ENCODE measurements around the gene SPDYE3. TPM values are rescaled to one million over a fixed set of nuclear protein-coding genes. Genes with fewer than 3 reads are reported as not detected.
"Not testable (repeated sequence)": the region's sequence is repeated elsewhere in the genome, so short reads cannot be mapped to it uniquely, and the experiment has no call there.

SPDYE3 gene
- total RNA-seq, 1 experiment from 2014 or later = not detected

DNA sequence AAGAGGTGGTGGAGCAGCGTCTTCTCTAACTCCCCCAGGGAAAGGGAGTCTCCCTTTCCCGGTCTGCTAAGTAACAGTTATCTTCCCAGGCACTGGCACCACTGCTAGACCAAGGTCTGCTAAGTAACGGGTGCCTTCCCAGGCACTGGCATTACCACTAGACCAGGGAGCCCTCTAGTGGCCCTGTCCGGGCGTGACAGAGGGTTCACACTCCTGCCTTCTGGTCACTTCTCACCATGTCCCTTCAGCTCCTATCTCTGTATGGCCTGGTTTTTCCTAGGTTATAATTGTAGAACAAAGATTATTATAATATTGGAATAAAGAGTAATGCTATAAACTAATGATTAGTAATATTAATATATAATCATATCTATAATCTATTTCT is 37.8 kb downstream of the SPDYE3 start:
- H3K27me3 Mint-ChIP-seq (ENCODE audit: low read depth); H3T11ph ChIP-seq (ENCODE audit: low read length); H3K79me1 ChIP-seq (ENCODE audit: insufficient read depth, low read depth, low read length, poor library complexity, severe bottlenecking); H3K27ac Mint-ChIP-seq; H3K4me2 ChIP-seq (ENCODE audit: insufficient read depth, insufficient read length, low read length); H3K9me3 Mint-ChIP-seq; H2AFZ ChIP-seq (ENCODE audit: low read length); H2BK5ac ChIP-seq (ENCODE audit: insufficient read length, low read length); H2BK15ac ChIP-seq (ENCODE audit: low read depth, low read length); H3K9ac ChIP-seq (ENCODE audit: extremely low read depth, insufficient read length, low read length); H4K20me1 ChIP-seq (ENCODE audit: control insufficient read depth, insufficient read depth, insufficient read length); H2BK20ac ChIP-seq (ENCODE audit: low read depth, low read length, poor library complexity, severe bottlenecking); H3K23me2 ChIP-seq (ENCODE audit: insufficient read length, low read depth, low read length, poor library complexity, severe bottlenecking); H2AK5ac ChIP-seq (ENCODE audit: insufficient read length, low read length); H3K27ac ChIP-seq (ENCODE audit: insufficient read length, low read depth, low read length); H4K5ac ChIP-seq (ENCODE audit: insufficient read length, low read depth, low read length); H3K18ac ChIP-seq (ENCODE audit: insufficient read length, low read depth, low read length); H3K4me3 Mint-ChIP-seq; H3K56ac ChIP-seq (ENCODE audit: insufficient read length, low read depth, low read length); H3K23ac ChIP-seq (ENCODE audit: insufficient read length, low read depth, low read length); H2BK120ac ChIP-seq (ENCODE audit: low read depth, low read length, poor library complexity, severe bottlenecking); H3K4ac ChIP-seq (ENCODE audit: low read depth, low read length); H3K4me1 Mint-ChIP-seq; H3K79me2 ChIP-seq (ENCODE audit: insufficient read depth, low read length); H3K27me3 ChIP-seq (ENCODE audit: insufficient read depth, low read length); H2BK12ac ChIP-seq (ENCODE audit: insufficient read length, low read depth, low read length); H4K8ac ChIP-seq (replicated peaks; ENCODE audit: insufficient read length, low read depth, low read length); H3K9me3 ChIP-seq (ENCODE audit: control insufficient read depth, low read depth, low read length); H3K4me1 ChIP-seq (ENCODE audit: insufficient read depth, low read length); H3K14ac ChIP-seq (ENCODE audit: insufficient read depth, low read length); H4K91ac ChIP-seq (ENCODE audit: insufficient read length, low read depth, low read length): not testable (repeated sequence)
- TF ChIP-seq, protein P1, sequence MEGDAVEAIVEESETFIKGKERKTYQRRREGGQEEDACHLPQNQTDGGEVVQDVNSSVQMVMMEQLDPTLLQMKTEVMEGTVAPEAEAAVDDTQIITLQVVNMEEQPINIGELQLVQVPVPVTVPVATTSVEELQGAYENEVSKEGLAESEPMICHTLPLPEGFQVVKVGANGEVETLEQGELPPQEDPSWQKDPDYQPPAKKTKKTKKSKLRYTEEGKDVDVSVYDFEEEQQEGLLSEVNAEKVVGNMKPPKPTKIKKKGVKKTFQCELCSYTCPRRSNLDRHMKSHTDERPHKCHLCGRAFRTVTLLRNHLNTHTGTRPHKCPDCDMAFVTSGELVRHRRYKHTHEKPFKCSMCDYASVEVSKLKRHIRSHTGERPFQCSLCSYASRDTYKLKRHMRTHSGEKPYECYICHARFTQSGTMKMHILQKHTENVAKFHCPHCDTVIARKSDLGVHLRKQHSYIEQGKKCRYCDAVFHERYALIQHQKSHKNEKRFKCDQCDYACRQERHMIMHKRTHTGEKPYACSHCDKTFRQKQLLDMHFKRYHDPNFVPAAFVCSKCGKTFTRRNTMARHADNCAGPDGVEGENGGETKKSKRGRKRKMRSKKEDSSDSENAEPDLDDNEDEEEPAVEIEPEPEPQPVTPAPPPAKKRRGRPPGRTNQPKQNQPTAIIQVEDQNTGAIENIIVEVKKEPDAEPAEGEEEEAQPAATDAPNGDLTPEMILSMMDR (conservative IDR thresholded peaks at IDR 0.05) = peak; percentile 65
- DNase-seq = peak; percentile 53
- H3K36me3 Mint-ChIP-seq (ENCODE audit: insufficient read depth in 1 of 3, low read depth in 3 of 3) = peaks cover 43 to 80% (median 71%) of the 10 kb centered on the region in 3 experiments
- WGBS (ENCODE audit: extremely low coverage, insufficient read length, low lambda C conversion rate) = no CpG with 5 or more reads among the region's 5 CpGs

All from H9 (cell line).